ENCODE results near the gene MYEF2. TPM values are rescaled to one million over a fixed set of nuclear protein-coding genes. Genes with fewer than 3 reads are reported as not detected.

The MYEF2 gene
- total RNA-seq, 1 experiment from 2014 or later = 112 TPM

GRCh38 chr15:48087844-48088243, 90.3 kb downstream of the MYEF2 start:
- CTCF ChIA-PET = no interaction called here
- DNase-seq (ENCODE audit: low spot score) = no peak
- Histone ChIP-seq H3K27me3 (replicated peaks; ENCODE audit: insufficient read depth, low read depth, low read length, poor library complexity) (no peaks in the 10 kb centered on the region), H3K4me1 (ENCODE audit: insufficient read depth, low read length, poor library complexity, severe bottlenecking) (peaks cover 6% of the 10 kb centered on the region), H3K4me3 (ENCODE audit: low read depth, low read length, poor library complexity, severe bottlenecking) (no peak overlapping the region), H3K27ac (ENCODE audit: low read depth, low read length, poor library complexity, severe bottlenecking) (no peak overlapping the region), H3K9me3 (ENCODE audit: low read depth, low read length, poor library complexity, severe bottlenecking) (no peaks in the 10 kb centered on the region), H3K36me3 (ENCODE audit: insufficient read depth, low read length, poor library complexity, severe bottlenecking) (no peaks in the 10 kb centered on the region)
- POLR2A ChIA-PET (ENCODE audit: low non-redundant PET) = no interaction called here
- no peak for TF ChIP-seq EZH2 (IDR thresholded peaks at IDR 0.05; ENCODE audit: borderline replicate concordance, low read depth, low read length, poor library complexity, severe bottlenecking)
- no peak for TF ChIP-seq CTCF (conservative IDR thresholded peaks at IDR 0.05; ENCODE audit: low read depth, low read length)
- intact Hi-C loops (cut with micrococcal nuclease; ENCODE audit: unreplicated experiment) = loop anchor here (5.0 to 10.0 kb wide), 2 partner anchors 96 to 373 kb away; partner anchors contain the start of gene SEMA6D
- BruUV-seq (replicated peaks) = no TSS peak

GRCh38 chr15:48086576-48086975, 91.5 kb downstream of the MYEF2 start:
- TF ChIP-seq EZH2 (IDR thresholded peaks at IDR 0.05; ENCODE audit: borderline replicate concordance, low read depth, low read length, poor library complexity, severe bottlenecking) (no peak), CTCF (conservative IDR thresholded peaks at IDR 0.05; ENCODE audit: low read depth, low read length) (no peak)
- ChIA-PET POLR2A (ENCODE audit: low non-redundant PET) (no interaction called here), CTCF (no interaction called here)
- H3K36me3 ChIP-seq (ENCODE audit: insufficient read depth, low read length, poor library complexity, severe bottlenecking) = no peaks in the 10 kb centered on the region
- no peaks in the 10 kb centered on the region for H3K9me3 ChIP-seq (ENCODE audit: low read depth, low read length, poor library complexity, severe bottlenecking)
- H3K4me1 ChIP-seq (ENCODE audit: insufficient read depth, low read length, poor library complexity, severe bottlenecking) = peaks cover 6% of the 10 kb centered on the region
- no peaks in the 10 kb centered on the region for H3K27me3 ChIP-seq (replicated peaks; ENCODE audit: insufficient read depth, low read depth, low read length, poor library complexity)
- peak; percentile 38 for DNase-seq (ENCODE audit: low spot score)
- H3K4me3 ChIP-seq (ENCODE audit: low read depth, low read length, poor library complexity, severe bottlenecking) = no peak overlapping the region
- H3K27ac ChIP-seq (ENCODE audit: low read depth, low read length, poor library complexity, severe bottlenecking) = no peak overlapping the region
- no TSS peak for BruUV-seq (replicated peaks)
- intact Hi-C loops (cut with micrococcal nuclease; ENCODE audit: unreplicated experiment) = loop anchor here (5.0 to 10.0 kb wide), 2 partner anchors 94 to 372 kb away; partner anchors contain the start of gene SEMA6D

GRCh38 chr15:48086133-48086532, 92.0 kb downstream of the MYEF2 start:
- intact Hi-C loops (cut with micrococcal nuclease; ENCODE audit: unreplicated experiment) = loop anchor here (5.0 to 10.0 kb wide), 2 partner anchors 94 to 371 kb away; partner anchors contain the start of gene SEMA6D
- Histone ChIP-seq H3K9me3 (ENCODE audit: low read depth, low read length, poor library complexity, severe bottlenecking) (no peaks in the 10 kb centered on the region), H3K4me1 (ENCODE audit: insufficient read depth, low read length, poor library complexity, severe bottlenecking) (peaks cover 2% of the 10 kb centered on the region), H3K4me3 (ENCODE audit: low read depth, low read length, poor library complexity, severe bottlenecking) (no peak overlapping the region), H3K27ac (ENCODE audit: low read depth, low read length, poor library complexity, severe bottlenecking) (no peak overlapping the region), H3K27me3 (replicated peaks; ENCODE audit: insufficient read depth, low read depth, low read length, poor library complexity) (no peaks in the 10 kb centered on the region), H3K36me3 (ENCODE audit: insufficient read depth, low read length, poor library complexity, severe bottlenecking) (no peaks in the 10 kb centered on the region)
- BruUV-seq (replicated peaks) = no TSS peak
- TF ChIP-seq CTCF (conservative IDR thresholded peaks at IDR 0.05; ENCODE audit: low read depth, low read length) (no peak), EZH2 (IDR thresholded peaks at IDR 0.05; ENCODE audit: borderline replicate concordance, low read depth, low read length, poor library complexity, severe bottlenecking) (no peak)
- CTCF ChIA-PET = no interaction called here
- POLR2A ChIA-PET (ENCODE audit: low non-redundant PET) = no interaction called here
- no peak for DNase-seq (ENCODE audit: low spot score)
